Middle frontal gyrus (tissue), 1 donor: ENCODE measurements around the gene PTGR1.
"Not testable (repeated sequence)": the region's sequence is repeated elsewhere in the genome, so short reads cannot be mapped to it uniquely, and the experiment has no call there.

ENCODE experiments used
- DNase-seq: peaks from one replicate; pipeline ENCODE4 v3.0.0-alpha.2; 2015; ENCODE audit warnings: low spot score; ENCODE audit errors: extremely low spot score

Gene PTGR1

GRCh38 chr9:111599092-111599954 lies at the start of gene PTGR1:
Gene PTGR1 (minus strand): TSS chr9:111599647. CDS start chr9:111597422, 2,225 bp downstream.
- peak; percentile 64 for DNase-seq

- no peak for DNase-seq
Observed at GRCh38 chr9:111649016-111649415, 49.6 kb upstream of the PTGR1 start.

- DNase-seq, result no peak
Observed at GRCh38 chr9:111648066-111648465, 48.6 kb upstream of the PTGR1 start.

GRCh38 chr9:111646417-111646816 lies 47.0 kb upstream of the PTGR1 start:
- no peak for DNase-seq

GRCh38 chr9:111645806-111646205 lies 46.4 kb upstream of the PTGR1 start:
- DNase-seq, result no peak

GRCh38 chr9:111644195-111644772 lies 44.8 kb upstream of the PTGR1 start:
- DNase-seq, result no peak

- no peak for DNase-seq
Observed at GRCh38 chr9:111637421-111637950, 38.0 kb upstream of the PTGR1 start.

GRCh38 chr9:111634860-111635259 lies 35.4 kb upstream of the PTGR1 start:
- DNase-seq, result no peak

- DNase-seq, result no peak
Observed at GRCh38 chr9:111633389-111633736, 33.9 kb upstream of the PTGR1 start.

- no peak for DNase-seq
Observed at GRCh38 chr9:111632695-111633388, 33.4 kb upstream of the PTGR1 start.

GRCh38 chr9:111632060-111632459 lies 32.6 kb upstream of the PTGR1 start:
- DNase-seq, result no peak

GRCh38 chr9:111631214-111631971 lies 31.9 kb upstream of the PTGR1 start, which contains the start of gene DNAJC25:
Gene DNAJC25 (plus strand): TSS chr9:111631334. CDS start chr9:111631408, 74 bp downstream.
- peak; percentile 98 for DNase-seq

GRCh38 chr9:111630964-111631213 lies 31.4 kb upstream of the PTGR1 start:
- DNase-seq, result no peak

GRCh38 chr9:111630182-111630963 lies 30.9 kb upstream of the PTGR1 start:
- DNase-seq, result no peak

- DNase-seq, result no peak
Observed at GRCh38 chr9:111628411-111628810, 29.0 kb upstream of the PTGR1 start.

- DNase-seq, result no peak
Observed at GRCh38 chr9:111627260-111627963, 28.0 kb upstream of the PTGR1 start.

- no peak for DNase-seq
Observed at GRCh38 chr9:111622626-111623025, 23.2 kb upstream of the PTGR1 start.

GRCh38 chr9:111621895-111622480 lies 22.5 kb upstream of the PTGR1 start:
- peak; percentile 18 for DNase-seq

GRCh38 chr9:111617349-111617748 lies 17.9 kb upstream of the PTGR1 start:
- not testable (repeated sequence) for DNase-seq

GRCh38 chr9:111615928-111616327 lies 16.5 kb upstream of the PTGR1 start:
- no peak for DNase-seq
